Spleen (tissue), 11 donors: Measurements from ENCODE around the gene UBXN1. TPM values are rescaled to one million over a fixed set of nuclear protein-coding genes. Genes with fewer than 3 reads are reported as not detected.
"Not testable (repeated sequence)": the region's sequence is repeated elsewhere in the genome, so short reads cannot be mapped to it uniquely, and the experiment has no call there.

ENCODE experiments used
- DNase-seq: peaks from one replicate; pipeline ENCODE4 v3.0.0-alpha.2; 2020
- H3K27ac ChIP-seq, 8 donors: fragments of 200-600 bp; sonication (generic) in 7 of 8; 1 replicate in 4 of 8; 2 replicates in 4 of 8; pipeline versions ENCODE4 v1.5.0 to v1.8.0; 2016 to 2021; ENCODE audit warnings: inconsistent platforms in 4 of 8, mild to moderate bottlenecking in 4 of 8, moderate library complexity in 1 of 8
- H3K27me3 ChIP-seq, 7 donors: fragments of 200-600 bp; sonication (generic) in 6 of 7; replicated peaks in 1 of 7; 1 replicate in 4 of 7; 2 replicates in 3 of 7; pipeline versions ENCODE4 v1.5.0 to v1.8.0; 2016 to 2021; ENCODE audit warnings: inconsistent platforms in 3 of 7, mild to moderate bottlenecking in 1 of 7
- H3K36me3 ChIP-seq, 6 donors: fragments of 200-600 bp; sonication (generic) in 5 of 6; 1 replicate in 4 of 6; 2 replicates in 2 of 6; pipeline versions ENCODE4 v1.5.0 to v1.8.0; 2016 to 2021; ENCODE audit warnings: inconsistent platforms in 2 of 6
- H3K4me1 ChIP-seq, 6 donors: fragments of 200-600 bp; sonication (generic) in 5 of 6; 1 replicate in 3 of 6; 2 replicates in 3 of 6; pipeline versions ENCODE4 v1.5.0 to v1.8.0; 2016 to 2021; ENCODE audit warnings: inconsistent platforms in 3 of 6
- H3K4me3 ChIP-seq, 8 donors: fragments of 200-600 bp; sonication (generic) in 7 of 8; 1 replicate in 4 of 8; 2 replicates in 4 of 8; pipeline versions ENCODE4 v1.5.0 to v1.8.0; 2016 to 2021; ENCODE audit warnings: inconsistent platforms in 4 of 8, mild to moderate bottlenecking in 4 of 8, moderate library complexity in 2 of 8
- H3K9me3 ChIP-seq, 8 donors: fragments of 200-600 bp; sonication (generic) in 7 of 8; 1 replicate in 4 of 8; 2 replicates in 4 of 8; pipeline versions ENCODE4 v1.5.0 to v1.8.0; 2016 to 2021; ENCODE audit warnings: inconsistent platforms in 4 of 8
- POLR2A ChIP-seq, 3 donors: fragments of 450-650 bp; IDR thresholded peaks; one replicate each; pipeline ENCODE4 v1.5.1; 2017; ENCODE audit warnings: antibody characterized with exemption in 3 of 3, mild to moderate bottlenecking in 1 of 3
- POLR2AphosphoS5 ChIP-seq, 3 donors: sonication (generic); formaldehyde crosslinking; IDR thresholded peaks; one replicate each; pipeline ENCODE4 v1.5.1; 2017; ENCODE audit warnings: antibody characterized with exemption in 3 of 3
- WGBS, 5 donors: extraction: QIAGEN DNeasy Blood & Tissue Kit in 3 of 5; methylation state at CpG; one replicate each; pipeline versions ENCODE4 v1.1.5 to v1.1.7; 2013 to 2018; 5-methylcytosine and 5-hydroxymethylcytosine counted together
- intact Hi-C: fragments of 100-400 bp; cut with DNase I; formaldehyde crosslinking; loops from one replicate; pipeline ENCODE4 v1.15.0; 2023; ENCODE audit warnings: low total_unique reads
- polyA plus RNA-seq, 3 donors: library from polyadenylated mRNA; stranded (reverse); fragments of 200-250 nt; gene quantifications; one replicate each; pipeline ENCODE4 v1.2.1, GENCODE V29; 2013
- total RNA-seq, 7 donors: library from RNA; depleted of rRNA in 3 of 7; stranded (reverse); fragments of >200 nt in 3 of 7; fragmentation: NEBNext Ultra II Directional in 4 of 7; extraction: Animal tissue kit (Norgen Biotek cat#: 25700) in 4 of 7; gene quantifications; one replicate each; pipeline versions ENCODE4 v1.1.0 to v1.2.1, GENCODE V29; 2016 to 2021
- TF ChIP-seq, protein P1 (sequence below), 11 experiments: fragments of 200-600 bp in 7 of 11; fragments of 450-650 bp in 4 of 11; sonication (generic) in 4 of 11; IDR thresholded peaks in 8 of 11; conservative IDR thresholded peaks in 3 of 11; 1 replicate in 7 of 11; 2 replicates in 4 of 11; pipeline versions ENCODE4 v1.4.0 to v1.8.0; 2016 to 2021; ENCODE audit warnings: antibody characterized with exemption in 11 of 11, inconsistent platforms in 4 of 11, mild to moderate bottlenecking in 1 of 11
- donor health status: healthy with polysubstance abuse.
- donor health status: DM: no; HTN: no; CAD: no; lungs with moderate emphysema.
- donor health status: DM: no; HTN: no; CAD: no.
- donor health status: Bipolar disorder and iron deficiency.
- donor health status: healthy.
- donor health status: DM: no; HTN: no; CAD: no.
- donor health status: DM: yes; HTN: yes; CAD: no.

The UBXN1 gene
- total and polyA plus RNA-seq, 10 donors: 93.8 to 209 (median 130) TPM

DNA sequence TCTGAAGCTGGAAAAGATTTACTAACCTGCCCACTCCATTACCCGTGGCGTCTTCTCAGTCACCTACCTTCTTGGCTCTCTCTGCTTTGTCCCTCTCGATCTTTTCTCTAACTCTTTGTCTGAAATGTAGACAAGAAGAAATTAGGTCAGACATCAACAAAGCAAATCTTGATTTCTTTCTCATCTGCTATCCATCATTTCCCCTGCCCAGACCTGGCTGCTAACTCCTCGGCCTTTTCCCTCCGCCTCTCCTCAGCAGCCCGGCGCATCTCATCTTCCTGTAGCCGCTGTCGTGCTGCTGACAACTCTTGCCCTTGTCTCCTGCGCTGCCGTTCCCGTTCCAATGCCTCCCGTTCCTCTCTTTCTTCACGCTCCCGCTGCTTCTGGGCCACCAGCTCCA is 1.2 kb downstream of the UBXN1 start:
- TF ChIP-seq POLR2AphosphoS5 (IDR thresholded peaks at IDR 0.05) (peak in 1 of 3 donors; percentile 17), POLR2A (IDR thresholded peaks at IDR 0.05) (no peak)
- Histone ChIP-seq H3K4me1 (peaks cover 27 to 79% (median 50%) of the 10 kb centered on the region in 6 donors), H3K36me3 (peaks cover 0 to 54% (median 39%) of the 10 kb centered on the region in 6 donors), H3K27ac (peak overlapping the region in 6 of 8 donors; percentile 86 to 96 (median 94)), H3K4me3 (peak overlapping the region in 6 of 8 donors; percentile 77 to 99 (median 92)), H3K9me3 (no peaks in the 10 kb centered on the region), H3K27me3 (no peaks in the 10 kb centered on the region)
- intact Hi-C loops: loop anchor here (10.0 kb wide), 1 partner anchor 83 kb away; the partner anchor contains the start of gene TUT1
- WGBS, 5 donors: 84 to 88% (median 86%) methylated on average over 15 of the region's 15 CpGs
- DNase-seq: no peak

DNA sequence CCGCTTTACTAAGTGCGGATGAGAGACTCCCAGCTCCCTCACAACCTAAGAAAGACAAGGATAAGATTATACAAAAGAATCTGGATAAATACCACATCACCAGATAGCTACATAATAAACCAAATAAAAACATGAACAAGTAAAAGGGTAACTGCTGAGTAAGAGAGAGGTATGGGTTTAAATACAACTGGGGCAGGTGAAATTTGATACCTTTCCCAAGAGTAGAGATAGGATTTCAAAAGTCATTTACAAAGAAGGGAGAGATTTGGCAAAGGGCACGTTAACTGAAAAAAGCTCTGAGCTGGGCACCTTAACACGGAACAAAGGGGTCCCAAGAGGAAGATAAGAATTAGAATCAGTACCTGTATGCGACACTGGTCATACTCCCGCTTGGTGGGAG is 1.7 kb downstream of the UBXN1 start:
- peak overlapping the region in 1 of 8 donors; percentile 94 for H3K27ac ChIP-seq
- peak overlapping the region in 1 of 8 donors; percentile 88 for H3K4me3 ChIP-seq
- TF ChIP-seq, protein P1, sequence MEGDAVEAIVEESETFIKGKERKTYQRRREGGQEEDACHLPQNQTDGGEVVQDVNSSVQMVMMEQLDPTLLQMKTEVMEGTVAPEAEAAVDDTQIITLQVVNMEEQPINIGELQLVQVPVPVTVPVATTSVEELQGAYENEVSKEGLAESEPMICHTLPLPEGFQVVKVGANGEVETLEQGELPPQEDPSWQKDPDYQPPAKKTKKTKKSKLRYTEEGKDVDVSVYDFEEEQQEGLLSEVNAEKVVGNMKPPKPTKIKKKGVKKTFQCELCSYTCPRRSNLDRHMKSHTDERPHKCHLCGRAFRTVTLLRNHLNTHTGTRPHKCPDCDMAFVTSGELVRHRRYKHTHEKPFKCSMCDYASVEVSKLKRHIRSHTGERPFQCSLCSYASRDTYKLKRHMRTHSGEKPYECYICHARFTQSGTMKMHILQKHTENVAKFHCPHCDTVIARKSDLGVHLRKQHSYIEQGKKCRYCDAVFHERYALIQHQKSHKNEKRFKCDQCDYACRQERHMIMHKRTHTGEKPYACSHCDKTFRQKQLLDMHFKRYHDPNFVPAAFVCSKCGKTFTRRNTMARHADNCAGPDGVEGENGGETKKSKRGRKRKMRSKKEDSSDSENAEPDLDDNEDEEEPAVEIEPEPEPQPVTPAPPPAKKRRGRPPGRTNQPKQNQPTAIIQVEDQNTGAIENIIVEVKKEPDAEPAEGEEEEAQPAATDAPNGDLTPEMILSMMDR (IDR thresholded peaks at IDR 0.05 in 8 of 11, conservative IDR thresholded peaks at IDR 0.05 in 3 of 11): no peak
- TF ChIP-seq POLR2A (IDR thresholded peaks at IDR 0.05): no peak
- TF ChIP-seq POLR2AphosphoS5 (IDR thresholded peaks at IDR 0.05): no peak
- H3K27me3 ChIP-seq: no peaks in the 10 kb centered on the region
- 88 to 91% (median 90%) methylated on average over 6 of the region's 6 CpGs for WGBS, 5 donors
- peaks cover 0 to 56% (median 39%) of the 10 kb centered on the region in 6 donors for H3K36me3 ChIP-seq
- intact Hi-C loops: loop anchor here (10.0 kb wide), 1 partner anchor 82 kb away; the partner anchor contains the start of gene TUT1
- H3K4me1 ChIP-seq: peaks cover 30 to 85% (median 55%) of the 10 kb centered on the region in 6 donors
- no peak for DNase-seq
- H3K9me3 ChIP-seq: no peaks in the 10 kb centered on the region

DNA sequence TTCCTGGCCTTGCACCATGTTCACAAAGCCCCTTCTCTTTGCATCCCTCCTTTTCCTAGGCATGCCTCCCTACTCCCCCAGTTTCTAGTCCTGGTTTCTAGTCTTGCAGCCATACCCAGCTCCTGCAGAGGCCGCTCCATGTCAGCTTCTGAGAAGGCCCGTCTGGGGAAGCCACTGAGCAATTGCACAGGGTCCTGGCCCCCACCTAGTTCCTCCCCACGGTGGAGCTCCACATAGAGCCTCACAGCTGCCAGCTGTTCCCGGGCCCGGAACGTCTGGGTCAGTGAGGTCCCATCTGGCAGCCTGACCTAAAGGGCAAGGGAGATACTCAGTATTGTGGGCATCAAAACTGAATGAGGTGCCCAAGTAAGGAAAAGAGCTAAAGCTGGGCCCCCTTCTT is 2.2 kb downstream of the UBXN1 start:
- Histone ChIP-seq H3K27ac (peak overlapping the region in 1 of 8 donors; percentile 8), H3K36me3 (peaks cover 0 to 56% (median 39%) of the 10 kb centered on the region in 6 donors), H3K9me3 (no peaks in the 10 kb centered on the region), H3K4me3 (no peak overlapping the region), H3K4me1 (peaks cover 30 to 88% (median 57%) of the 10 kb centered on the region in 6 donors), H3K27me3 (no peaks in the 10 kb centered on the region)
- intact Hi-C loops: loop anchor here (10.0 kb wide), 1 partner anchor 82 kb away; the partner anchor contains the start of gene TUT1
- 54 to 75% (median 73%) methylated on average over 6 of the region's 6 CpGs for WGBS, 5 donors
- TF ChIP-seq POLR2AphosphoS5 (IDR thresholded peaks at IDR 0.05) (no peak), POLR2A (IDR thresholded peaks at IDR 0.05) (no peak)
- TF ChIP-seq, protein P1 (IDR thresholded peaks at IDR 0.05 in 8 of 11, conservative IDR thresholded peaks at IDR 0.05 in 3 of 11): no peak
- no peak for DNase-seq

DNA sequence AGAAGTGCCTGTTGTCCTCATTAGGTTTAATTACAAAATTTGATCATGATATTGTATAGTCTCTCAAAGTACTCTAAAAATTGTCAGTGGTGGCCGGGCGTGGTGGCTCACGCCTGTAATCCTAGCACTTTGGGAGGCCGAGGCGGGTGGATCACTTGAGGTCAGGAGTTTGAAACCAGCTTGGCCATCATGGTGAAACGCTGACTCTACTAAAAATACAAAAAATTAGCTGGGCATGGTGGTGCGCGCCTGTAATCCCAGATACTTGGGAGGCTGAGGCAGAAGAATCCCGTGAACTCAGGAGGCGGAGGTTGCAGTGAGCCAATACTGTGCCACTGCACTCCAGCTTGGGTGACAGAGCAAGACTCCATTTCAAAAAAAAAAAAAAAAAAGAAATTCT is 3.5 kb downstream of the UBXN1 start:
- H3K27ac ChIP-seq, DNase-seq, H3K4me3 ChIP-seq, H3K9me3 ChIP-seq, H3K27me3 ChIP-seq: not testable (repeated sequence)
- Histone ChIP-seq H3K36me3 (peaks cover 0 to 56% (median 39%) of the 10 kb centered on the region in 6 donors), H3K4me1 (peaks cover 35 to 89% (median 64%) of the 10 kb centered on the region in 6 donors)
- 91 to 98% (median 94%) methylated on average over 10 of the region's 10 CpGs for WGBS, 5 donors
- intact Hi-C loops: loop anchor here (10.0 kb wide), 1 partner anchor 81 kb away; the partner anchor contains the start of gene TUT1

DNA sequence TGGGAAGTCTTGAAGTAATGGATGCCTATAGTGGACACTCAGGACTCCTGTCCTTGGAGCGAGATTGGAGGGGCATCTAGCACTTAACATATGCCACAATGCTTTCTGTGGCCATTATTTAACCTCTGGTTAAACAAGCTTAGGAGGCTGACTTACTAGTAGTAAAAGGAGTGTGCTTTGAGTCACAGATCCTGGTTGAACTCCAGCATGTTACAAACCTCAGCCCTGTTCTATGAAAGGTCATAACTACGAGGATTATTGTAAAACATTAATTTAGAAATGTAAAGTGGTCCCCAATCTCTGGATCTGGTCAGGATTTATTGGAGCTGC is 5.7 kb downstream of the UBXN1 start:
- DNase-seq: no peak
- H3K4me3 ChIP-seq: peak overlapping the region in 3 of 8 donors; percentile 94 to 96 (median 95)
- H3K9me3 ChIP-seq: no peaks in the 10 kb centered on the region
- intact Hi-C loops: loop anchor here (10.0 kb wide), 1 partner anchor 78 kb away; the partner anchor contains the start of gene TUT1
- TF ChIP-seq, protein P1 (IDR thresholded peaks at IDR 0.05 in 8 of 11, conservative IDR thresholded peaks at IDR 0.05 in 3 of 11): no peak
- no peak for TF ChIP-seq POLR2AphosphoS5 (IDR thresholded peaks at IDR 0.05)
- no peak for TF ChIP-seq POLR2A (IDR thresholded peaks at IDR 0.05)
- peak overlapping the region in 4 of 8 donors; percentile 92 to 96 (median 94) for H3K27ac ChIP-seq
- WGBS, 5 donors: 85 to 92% (median 87%) methylated on average over 2 of the region's 2 CpGs
- H3K4me1 ChIP-seq: peaks cover 25 to 91% (median 67%) of the 10 kb centered on the region in 6 donors
- peaks cover 0 to 56% (median 39%) of the 10 kb centered on the region in 6 donors for H3K36me3 ChIP-seq
- no peaks in the 10 kb centered on the region for H3K27me3 ChIP-seq
